Measurements from ENCODE around the gene TGM3. TPM values are rescaled to one million over a fixed set of nuclear protein-coding genes. Genes with fewer than 3 reads are reported as not detected.

Gene TGM3
- total and polyA plus RNA-seq, 2 donors (not counting 1 experiment from before 2014, with no cell fraction given), result under 0.01 TPM; not detected in 1

DNA sequence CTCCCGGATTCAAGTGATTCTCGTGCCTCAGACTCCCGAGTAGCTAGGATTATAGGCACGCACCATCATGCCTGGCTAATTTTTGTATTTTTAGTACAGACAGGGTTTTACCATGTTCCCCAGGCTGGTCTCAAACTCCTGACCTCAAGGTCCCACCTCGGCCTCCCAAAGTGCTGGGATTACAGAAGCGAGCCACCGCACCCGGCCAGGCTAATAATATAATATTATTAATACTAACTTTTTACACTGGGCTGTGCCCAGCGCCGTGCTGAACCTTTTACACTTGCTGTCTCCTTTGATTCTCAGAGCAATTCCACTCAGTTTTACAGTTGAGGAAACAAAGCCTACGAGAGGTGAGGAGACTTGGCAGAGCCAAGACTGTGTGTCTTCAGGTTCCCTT, 2.3 kb upstream of the TGM3 start:
- H3K9ac ChIP-seq (ENCODE audit: insufficient read depth, low read length), result no peak overlapping the region
- H3K9me3 ChIP-seq (ENCODE audit: control insufficient read depth, insufficient read depth, low read depth, low read length), result no peaks in the 10 kb centered on the region
- no peak overlapping the region for H2AFZ ChIP-seq (ENCODE audit: low read length)
- H3K27me3 ChIP-seq (ENCODE audit: control insufficient read depth, insufficient read depth, low read length), result no peaks in the 10 kb centered on the region
- no peaks in the 10 kb centered on the region for H3K36me3 ChIP-seq (ENCODE audit: control insufficient read depth, insufficient read depth, low read length)
- H3K79me2 ChIP-seq (ENCODE audit: control insufficient read depth, insufficient read depth, low read length), result no peaks in the 10 kb centered on the region
- no peak for DNase-seq (ENCODE audit: low read depth in 2 of 2)
- H3K27ac ChIP-seq (ENCODE audit: insufficient read depth, low read length), result no peak overlapping the region
- H3K4me1 ChIP-seq (ENCODE audit: control insufficient read depth, extremely low read depth, insufficient read depth, low read length), result no peaks in the 10 kb centered on the region
- no peak overlapping the region for H3K4me3 ChIP-seq (replicated peaks in 1 of 4; ENCODE audit: control extremely low read depth in 1 of 4, insufficient read depth in 1 of 4, low read depth in 3 of 4, low read length in 4 of 4)
- H4K20me1 ChIP-seq (ENCODE audit: control insufficient read depth, extremely low read depth, insufficient read depth, low read length), result no peaks in the 10 kb centered on the region
- TF ChIP-seq EZH2 (IDR thresholded peaks at IDR 0.05; ENCODE audit: low read length, missing control alignments) (no peak), CTCF (conservative IDR thresholded peaks at IDR 0.05 in 1 of 2, IDR thresholded peaks at IDR 0.05 in 1 of 2; ENCODE audit: low read depth in 1 of 2, low read length in 2 of 2) (no peak)
- no peak overlapping the region for H3K4me2 ChIP-seq (ENCODE audit: extremely low read depth, insufficient read depth, low read length)

DNA sequence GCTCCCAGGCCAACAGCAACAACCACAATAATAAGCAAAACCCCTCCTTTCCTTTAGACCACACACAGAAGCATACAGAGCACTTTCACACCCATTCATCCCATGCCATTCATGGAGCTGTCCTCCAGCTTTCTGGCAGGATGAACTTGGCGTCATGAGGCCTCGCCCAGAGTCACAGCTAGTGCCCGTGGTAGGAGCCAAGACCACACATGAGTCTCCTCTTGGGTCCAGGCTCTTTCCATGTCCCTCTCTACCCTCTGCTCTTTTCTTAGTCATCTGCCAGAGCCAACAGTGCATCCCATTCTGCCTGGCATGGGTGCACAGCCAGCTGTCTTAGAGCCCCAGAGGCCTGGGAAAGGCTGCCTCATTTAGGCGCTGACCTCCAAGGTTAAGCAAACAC, 1.8 kb upstream of the TGM3 start:
- Histone ChIP-seq H3K4me2 (ENCODE audit: extremely low read depth, insufficient read depth, low read length) (no peak overlapping the region), H3K9me3 (ENCODE audit: control insufficient read depth, insufficient read depth, low read depth, low read length) (no peaks in the 10 kb centered on the region), H3K79me2 (ENCODE audit: control insufficient read depth, insufficient read depth, low read length) (no peaks in the 10 kb centered on the region), H3K4me3 (replicated peaks in 1 of 4; ENCODE audit: control extremely low read depth in 1 of 4, insufficient read depth in 1 of 4, low read depth in 3 of 4, low read length in 4 of 4) (no peak overlapping the region), H2AFZ (ENCODE audit: low read length) (no peak overlapping the region), H3K36me3 (ENCODE audit: control insufficient read depth, insufficient read depth, low read length) (no peaks in the 10 kb centered on the region), H4K20me1 (ENCODE audit: control insufficient read depth, extremely low read depth, insufficient read depth, low read length) (no peaks in the 10 kb centered on the region), H3K4me1 (ENCODE audit: control insufficient read depth, extremely low read depth, insufficient read depth, low read length) (no peaks in the 10 kb centered on the region), H3K27ac (ENCODE audit: insufficient read depth, low read length) (no peak overlapping the region), H3K27me3 (ENCODE audit: control insufficient read depth, insufficient read depth, low read length) (no peaks in the 10 kb centered on the region), H3K9ac (ENCODE audit: insufficient read depth, low read length) (no peak overlapping the region)
- no peak for DNase-seq (ENCODE audit: low read depth in 2 of 2)
- TF ChIP-seq CTCF (conservative IDR thresholded peaks at IDR 0.05 in 1 of 2, IDR thresholded peaks at IDR 0.05 in 1 of 2; ENCODE audit: low read depth in 1 of 2, low read length in 2 of 2) (no peak), EZH2 (IDR thresholded peaks at IDR 0.05; ENCODE audit: low read length, missing control alignments) (no peak)

DNA sequence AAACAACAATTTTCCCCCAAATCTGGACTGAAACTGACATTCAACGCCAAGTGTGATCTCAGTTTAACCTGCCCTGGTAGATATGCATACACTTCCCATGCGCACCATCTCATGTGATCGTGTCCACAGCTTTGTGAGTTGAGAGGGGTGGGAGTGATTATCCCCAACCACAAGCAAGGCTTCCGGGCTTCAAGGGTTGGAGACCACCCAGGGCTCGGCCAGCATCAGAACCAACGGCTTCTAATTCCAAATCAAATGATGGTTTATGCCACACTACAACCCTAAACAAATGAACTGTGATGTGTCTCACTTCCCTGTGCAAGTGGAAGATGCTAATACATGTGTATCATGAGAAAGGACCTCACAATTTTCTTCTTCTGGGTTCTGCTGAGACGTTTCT, 515 bp upstream of the TGM3 start:
- H3K27ac ChIP-seq (ENCODE audit: insufficient read depth, low read length), result no peak overlapping the region
- no peak overlapping the region for H2AFZ ChIP-seq (ENCODE audit: low read length)
- H3K4me1 ChIP-seq (ENCODE audit: control insufficient read depth, extremely low read depth, insufficient read depth, low read length), result no peaks in the 10 kb centered on the region
- no peak for DNase-seq (ENCODE audit: low read depth in 2 of 2)
- no peaks in the 10 kb centered on the region for H3K27me3 ChIP-seq (ENCODE audit: control insufficient read depth, insufficient read depth, low read length)
- H3K79me2 ChIP-seq (ENCODE audit: control insufficient read depth, insufficient read depth, low read length), result no peaks in the 10 kb centered on the region
- no peak overlapping the region for H3K9ac ChIP-seq (ENCODE audit: insufficient read depth, low read length)
- TF ChIP-seq CTCF (conservative IDR thresholded peaks at IDR 0.05 in 1 of 2, IDR thresholded peaks at IDR 0.05 in 1 of 2; ENCODE audit: low read depth in 1 of 2, low read length in 2 of 2) (no peak), EZH2 (IDR thresholded peaks at IDR 0.05; ENCODE audit: low read length, missing control alignments) (no peak)
- no peaks in the 10 kb centered on the region for H3K9me3 ChIP-seq (ENCODE audit: control insufficient read depth, insufficient read depth, low read depth, low read length)
- no peaks in the 10 kb centered on the region for H4K20me1 ChIP-seq (ENCODE audit: control insufficient read depth, extremely low read depth, insufficient read depth, low read length)
- no peaks in the 10 kb centered on the region for H3K36me3 ChIP-seq (ENCODE audit: control insufficient read depth, insufficient read depth, low read length)
- H3K4me3 ChIP-seq (replicated peaks in 1 of 4; ENCODE audit: control extremely low read depth in 1 of 4, insufficient read depth in 1 of 4, low read depth in 3 of 4, low read length in 4 of 4), result no peak overlapping the region
- H3K4me2 ChIP-seq (ENCODE audit: extremely low read depth, insufficient read depth, low read length), result no peak overlapping the region
